ENCODE data around the gene TRPM6.
"Not testable (repeated sequence)": the region's sequence is repeated elsewhere in the genome, so short reads cannot be mapped to it uniquely, and the experiment has no call there.

The TRPM6 gene

GRCh38 chr9:74858751-74859414 lies 28.8 kb downstream of the TRPM6 start:
- DNase-seq: no peak

DNA sequence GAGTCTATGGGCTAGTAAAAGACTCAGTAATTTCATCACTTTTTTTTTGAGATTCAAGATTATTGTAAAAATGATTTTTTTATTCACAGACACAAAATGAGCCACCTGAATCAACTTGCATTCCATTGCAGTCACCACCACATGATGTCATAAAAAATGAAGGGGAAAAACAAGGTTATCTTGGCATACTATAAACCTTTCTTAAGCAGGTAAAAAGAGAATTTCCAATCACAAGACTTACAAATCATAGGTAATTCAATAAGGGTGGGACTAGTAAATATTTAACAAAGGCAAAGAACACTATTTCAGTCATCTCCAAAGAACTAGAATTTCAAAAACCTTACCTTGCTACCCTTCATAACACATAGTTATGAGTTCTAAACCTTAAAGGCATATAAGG lies 30.7 kb downstream of the TRPM6 start:
- DNase-seq: no peak

DNA sequence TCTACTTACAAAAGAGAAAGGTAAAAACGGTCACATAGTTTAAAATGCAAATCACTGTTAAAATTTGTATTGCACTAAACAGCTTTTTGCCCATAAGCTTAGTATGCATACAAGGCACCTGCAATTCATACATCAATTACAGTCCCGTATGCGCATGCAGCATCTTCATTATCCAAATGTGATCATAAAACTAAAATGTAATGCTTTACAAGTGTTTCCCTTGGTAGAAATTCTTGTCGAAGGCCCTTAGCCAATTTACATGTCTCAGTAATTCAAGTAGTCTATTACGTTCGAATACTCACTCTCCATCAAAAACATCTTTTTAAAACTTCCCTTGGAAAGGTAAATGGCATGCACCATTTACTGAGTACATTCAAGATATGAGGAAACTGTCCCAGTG lies 32.6 kb downstream of the TRPM6 start:
- no peak for DNase-seq

GRCh38 chr9:74853024-74853423 lies 34.7 kb downstream of the TRPM6 start:
- DNase-seq: not testable (repeated sequence)

DNA sequence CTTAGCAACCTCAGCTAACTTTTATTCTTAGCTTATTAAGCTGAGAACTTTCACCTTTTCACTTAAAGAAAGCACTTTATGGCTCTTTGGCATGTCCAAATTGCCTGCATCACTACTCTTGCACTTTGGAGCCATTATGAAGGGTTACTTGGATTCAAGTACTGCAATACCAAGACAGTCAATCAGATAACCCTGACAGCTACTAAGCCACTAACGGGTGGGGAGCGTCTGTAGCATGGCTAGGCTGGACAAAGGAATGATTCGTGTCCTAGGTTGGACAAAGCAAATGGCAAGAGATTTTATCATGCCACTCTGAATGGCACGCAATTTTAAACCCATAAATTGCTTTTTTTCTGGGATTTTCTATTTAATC lies 39.6 kb downstream of the TRPM6 start:
- no peak for DNase-seq

- DNase-seq: no peak
These were observed 40.1 kb downstream of the TRPM6 start for GRCh38 chr9:74847478-74848152.

GRCh38 chr9:74846766-74847165 lies 41.0 kb downstream of the TRPM6 start:
- DNase-seq: no peak

DNA sequence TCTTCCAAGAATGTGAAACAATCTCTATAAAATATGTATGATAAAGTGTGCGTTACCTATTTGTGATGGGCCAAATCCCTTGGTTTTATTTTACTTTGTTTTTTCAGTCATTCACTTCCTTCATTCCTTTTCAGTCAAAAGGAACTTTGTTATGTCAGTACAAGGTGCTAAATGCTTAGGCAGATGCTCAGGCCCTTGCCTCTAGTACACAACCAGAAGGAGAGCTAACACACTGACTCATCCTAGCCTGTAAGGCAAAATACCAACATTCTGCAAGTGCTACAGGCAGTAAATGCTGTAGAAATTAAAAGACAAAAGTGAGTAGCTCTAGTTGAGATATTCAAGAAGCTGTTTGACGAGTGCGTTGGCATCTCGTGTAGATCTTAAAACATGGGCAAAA lies 49.4 kb downstream of the TRPM6 start:
- DNase-seq: no peak

DNA sequence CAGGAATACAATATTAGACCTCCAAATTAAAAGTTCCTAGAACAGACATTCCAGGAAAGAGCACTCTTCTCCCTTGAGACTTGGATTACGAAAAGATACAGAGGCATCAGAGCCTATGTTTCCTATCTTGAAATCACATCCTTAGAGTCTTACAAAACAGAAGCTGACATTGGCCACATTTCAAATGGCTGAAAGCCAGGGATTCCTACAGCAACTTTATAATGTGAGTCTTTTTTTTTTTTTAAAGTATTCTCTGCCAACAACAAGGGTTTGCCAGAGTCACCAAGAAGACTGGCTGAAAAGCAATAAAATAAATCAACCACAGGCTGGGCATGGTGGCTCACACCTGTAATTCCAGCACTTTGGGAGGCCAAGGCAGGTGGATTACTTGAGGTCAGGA lies 63.1 kb downstream of the TRPM6 start:
- no peak for DNase-seq

- DNase-seq: no peak
These were observed 66.1 kb downstream of the TRPM6 start for GRCh38 chr9:74821636-74822035.

DNA sequence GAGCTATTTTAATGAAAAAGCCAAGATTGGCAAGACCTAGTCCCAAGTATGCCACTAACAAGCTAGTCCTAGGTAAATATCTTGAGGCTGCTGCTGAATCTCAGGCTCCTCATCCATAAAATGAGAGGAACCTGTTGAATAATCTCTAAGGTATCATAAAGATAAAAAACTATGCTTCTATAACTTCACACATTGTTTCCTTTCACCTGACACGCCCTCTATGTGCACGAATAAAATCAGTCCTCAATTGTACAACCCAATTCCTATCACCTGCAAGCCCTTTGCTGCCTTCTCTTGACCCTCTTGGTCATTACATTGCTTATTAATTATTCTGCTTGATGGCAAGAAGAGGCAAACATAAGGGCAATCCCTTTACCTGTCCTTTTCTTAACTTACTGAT lies 69.9 kb downstream of the TRPM6 start:
- DNase-seq: no peak

DNA sequence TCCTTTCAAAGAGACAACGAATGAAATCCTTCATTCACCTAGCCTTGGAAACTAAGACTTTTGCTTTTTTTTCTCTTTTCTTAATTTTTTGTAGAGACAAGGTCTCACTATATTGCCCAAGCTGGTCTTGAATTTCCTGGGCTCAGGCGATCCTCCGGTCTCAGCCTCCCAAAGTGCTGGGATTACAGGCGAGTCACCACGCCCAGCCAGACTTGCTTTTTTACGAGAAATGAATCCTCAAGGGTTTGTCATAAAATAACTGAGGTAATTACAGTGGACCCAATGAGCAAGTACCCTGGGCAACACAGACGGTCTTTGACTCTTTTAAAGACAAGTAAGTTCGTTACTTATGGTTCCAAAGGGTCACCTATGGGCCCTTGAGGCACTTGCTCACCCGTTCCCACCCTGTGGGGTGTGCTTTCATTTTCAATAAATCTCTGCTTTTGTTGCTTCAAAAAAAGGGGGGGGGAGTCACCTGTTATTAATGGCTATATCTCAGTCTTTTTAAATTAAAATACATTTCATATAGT lies 70.4 kb downstream of the TRPM6 start:
- no peak for DNase-seq

- DNase-seq: no peak
These were observed 77.5 kb downstream of the TRPM6 start for GRCh38 chr9:74810200-74810599.

- DNase-seq: no peak
These were observed 83.7 kb downstream of the TRPM6 start for GRCh38 chr9:74804018-74804385.

- DNase-seq: no peak
These were observed 84.2 kb downstream of the TRPM6 start for GRCh38 chr9:74803376-74804017.

DNA sequence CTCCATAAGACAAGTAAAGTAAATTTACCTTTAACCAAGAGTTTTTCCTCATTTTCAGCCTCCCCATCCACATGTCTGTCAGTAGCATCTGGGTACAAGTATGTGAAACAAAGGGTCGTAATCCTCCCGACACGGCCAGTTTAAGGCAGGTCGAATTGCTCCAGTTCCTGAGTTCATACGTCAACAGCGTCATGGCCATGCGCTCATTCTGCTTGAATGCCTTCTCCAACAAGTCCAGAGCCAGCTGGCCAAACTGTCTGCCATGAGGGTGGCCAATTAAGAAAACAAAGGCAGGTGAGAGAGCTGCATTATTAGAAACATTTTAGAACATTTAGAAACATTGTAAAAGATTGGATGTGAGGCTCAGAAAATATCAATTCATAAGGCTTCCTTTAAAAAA lies 87.5 kb downstream of the TRPM6 start:
- DNase-seq: no peak

DNA sequence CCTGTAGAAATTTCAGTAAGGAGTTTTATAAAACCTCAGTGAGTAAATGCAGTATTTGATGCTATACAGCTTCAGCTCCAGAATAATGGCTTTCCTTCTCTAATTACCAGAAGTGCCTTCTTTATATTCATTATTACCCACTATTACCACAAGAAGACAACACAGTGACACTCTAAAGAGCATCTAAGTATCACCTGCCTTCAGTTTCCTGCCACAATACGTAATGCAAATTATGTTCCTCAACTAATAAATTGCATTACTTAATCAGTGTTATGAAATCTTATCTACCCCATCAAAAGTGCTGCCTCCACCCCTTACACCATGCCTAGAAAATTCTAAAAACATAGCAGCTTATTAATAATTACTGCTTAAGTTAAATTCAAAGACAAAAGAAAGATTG lies 91.9 kb downstream of the TRPM6 start:
- DNase-seq: no peak

- no peak for DNase-seq
These were observed 92.6 kb downstream of the TRPM6 start for GRCh38 chr9:74795081-74795480.

DNA sequence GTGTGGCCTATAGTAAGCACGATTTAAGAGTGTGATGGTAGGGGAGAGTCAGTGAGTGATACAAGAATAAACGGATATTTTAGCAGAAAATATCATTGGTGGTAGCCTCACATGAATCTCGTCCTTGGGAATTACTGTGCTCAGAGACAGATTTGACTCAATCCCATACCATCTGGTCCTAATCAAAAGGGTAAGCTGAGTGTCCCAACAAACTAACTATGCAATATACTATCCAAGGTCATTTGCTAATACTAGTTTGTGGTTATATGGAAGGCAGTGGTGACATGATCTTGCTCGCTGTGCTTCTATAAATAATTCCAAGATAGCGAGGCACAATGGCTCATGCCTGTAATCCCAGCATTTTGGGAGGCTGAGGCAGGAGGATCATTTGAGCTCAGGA lies 103.2 kb downstream of the TRPM6 start:
- no peak for DNase-seq

DNA sequence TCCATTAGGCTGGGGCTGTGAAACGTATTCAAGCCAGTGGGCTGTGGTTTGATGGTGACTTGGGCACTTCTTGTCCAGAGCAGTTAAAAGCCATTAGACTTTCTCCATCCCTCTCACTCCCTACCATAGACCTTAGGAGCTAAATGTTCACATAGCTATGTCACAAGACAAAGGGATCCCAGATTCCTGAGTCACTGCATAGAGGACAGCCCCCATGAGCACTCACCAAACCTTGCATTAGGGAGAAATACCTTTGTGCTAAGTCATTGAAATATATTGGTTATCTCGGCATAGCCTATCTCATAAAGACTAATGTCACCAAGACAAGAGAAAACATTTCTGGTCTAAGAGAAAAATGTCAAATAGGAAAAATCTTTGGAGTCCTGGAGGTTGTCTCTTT lies 104.3 kb downstream of the TRPM6 start:
- no peak for DNase-seq

GRCh38 chr9:74777136-74777879 lies 110.4 kb downstream of the TRPM6 start:
- DNase-seq: no peak

DNA sequence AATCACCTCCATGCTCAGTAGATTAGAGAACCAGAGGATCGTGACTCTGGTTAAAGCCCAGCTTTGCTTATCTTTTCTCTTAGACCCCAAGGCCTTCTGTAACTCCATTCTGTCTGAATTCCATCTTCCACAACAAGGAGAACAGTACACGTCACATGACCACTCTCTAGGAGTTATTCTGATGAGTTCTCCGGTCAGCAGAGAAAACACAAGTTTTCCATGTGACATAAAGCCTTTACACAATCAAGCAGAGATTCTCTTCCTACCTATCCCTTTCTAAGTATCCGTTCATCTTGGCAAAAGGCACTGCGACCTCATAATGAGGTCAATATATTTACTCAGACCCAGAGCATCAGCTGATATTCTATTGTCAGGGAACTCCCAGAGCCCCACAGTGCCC lies 112.3 kb downstream of the TRPM6 start:
- no peak for DNase-seq

GRCh38 chr9:74773886-74774479 lies 113.7 kb downstream of the TRPM6 start:
- DNase-seq: peak; percentile 34

Measured in NCI-H1694 treated with DMSO at 0.1 percent for 48 hours (cell line).